Activated CD4-positive, alpha-beta T cell treated with anti-CD3 and anti-CD28 coated beads for 36 hours (primary cell): Measurements from ENCODE around the gene USP8. TPM values are rescaled to one million over a fixed set of nuclear protein-coding genes. Genes with fewer than 3 reads are reported as not detected.

Source experiments
- ATAC-seq: fragments of 200-7000 bp; cut with Tn5 transposase; one replicate; pipeline ENCODE4 v1.10.0; 2021; ENCODE audit warnings: mild to moderate bottlenecking, moderate library complexity
- CTCF ChIA-PET: fragments of 350-600 bp; sonication (Branson Sonifier 250); formaldehyde crosslinking; loops from one replicate; lab custom pipeline; 2021; ENCODE audit warnings: antibody characterized with exemption; lab: Charles Lee
- POLR2A ChIA-PET: fragments of 350-600 bp; sonication (Branson Sonifier 250); formaldehyde crosslinking; loops from one replicate; lab custom pipeline; 2021; ENCODE audit warnings: antibody characterized with exemption, inconsistent platforms; lab: Charles Lee
- DNase-seq: peaks from one replicate; pipeline ENCODE4 v3.0.0-alpha.2; 2020
- H3K27ac Mint-ChIP-seq: one replicate; pipeline ENCODE4 v1.8.0; 2021; ENCODE audit warnings: mixed read lengths
- H3K27me3 Mint-ChIP-seq: one replicate; pipeline ENCODE4 v1.8.0; 2021; ENCODE audit warnings: mixed read lengths
- H3K36me3 Mint-ChIP-seq: one replicate; pipeline ENCODE4 v1.8.0; 2021; ENCODE audit warnings: low read depth, mixed read lengths
- H3K4me1 Mint-ChIP-seq: one replicate; pipeline ENCODE4 v1.8.0; 2021; ENCODE audit warnings: mixed read lengths
- H3K4me3 Mint-ChIP-seq: one replicate; pipeline ENCODE4 v1.8.0; 2021; ENCODE audit warnings: mild to moderate bottlenecking, moderate library complexity, mixed read lengths
- H3K9me3 Mint-ChIP-seq: one replicate; pipeline ENCODE4 v1.8.0; 2021; ENCODE audit warnings: low read depth, mixed read lengths
- intact Hi-C, 2 experiments: fragments of 100-400 bp; cut with DNase I in 1 of 2; cut with micrococcal nuclease in 1 of 2; formaldehyde crosslinking; loops; one replicate each; pipeline versions ENCODE4 v1.14.2 to v1.15.1; 2022 to 2024; cut with DNase I, micrococcal nuclease
- total RNA-seq, 2 experiments: library from RNA; stranded (reverse); gene quantifications; one replicate each; pipeline ENCODE4 v1.2.3, GENCODE V29; 2021

Gene USP8
- total RNA-seq, 2 experiments from 2014 or later = 39.8 to 45.3 TPM

DNA sequence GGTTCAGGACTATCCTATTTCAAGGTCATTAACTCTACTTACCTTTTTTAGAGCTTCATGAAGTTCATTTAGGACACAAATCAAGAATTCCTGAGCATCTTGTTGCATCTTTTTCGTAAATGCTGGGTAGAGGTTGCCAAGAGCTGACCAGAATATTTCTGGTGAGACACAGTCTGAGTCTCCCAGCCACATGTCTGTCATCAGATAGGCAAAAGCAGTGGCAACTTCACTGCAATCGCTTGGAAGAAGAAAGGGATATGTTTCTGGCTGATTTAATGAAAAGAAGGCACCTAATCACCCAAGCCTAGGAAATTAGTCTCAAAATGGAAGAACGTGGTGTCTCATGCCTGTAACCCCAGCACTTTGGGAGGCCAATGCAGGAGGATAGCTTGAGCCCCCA lies 119.4 kb downstream of the USP8 start:
- H3K4me3 Mint-ChIP-seq = no peak overlapping the region
- intact Hi-C loops = no loop called here
- no peak for DNase-seq
- no peaks in the 10 kb centered on the region for H3K36me3 Mint-ChIP-seq
- ATAC-seq = no peak
- H3K4me1 Mint-ChIP-seq = no peaks in the 10 kb centered on the region
- no peak overlapping the region for H3K27ac Mint-ChIP-seq
- no peaks in the 10 kb centered on the region for H3K9me3 Mint-ChIP-seq
- peaks cover 8% of the 10 kb centered on the region for H3K27me3 Mint-ChIP-seq
- POLR2A ChIA-PET = no interaction called here
- CTCF ChIA-PET = interaction anchor here (0.9 to 1.1 kb wide), 3 partner anchors 35 to 342 kb away, joined by 3 read pairs; no protein-coding TSS in a partner anchor

DNA sequence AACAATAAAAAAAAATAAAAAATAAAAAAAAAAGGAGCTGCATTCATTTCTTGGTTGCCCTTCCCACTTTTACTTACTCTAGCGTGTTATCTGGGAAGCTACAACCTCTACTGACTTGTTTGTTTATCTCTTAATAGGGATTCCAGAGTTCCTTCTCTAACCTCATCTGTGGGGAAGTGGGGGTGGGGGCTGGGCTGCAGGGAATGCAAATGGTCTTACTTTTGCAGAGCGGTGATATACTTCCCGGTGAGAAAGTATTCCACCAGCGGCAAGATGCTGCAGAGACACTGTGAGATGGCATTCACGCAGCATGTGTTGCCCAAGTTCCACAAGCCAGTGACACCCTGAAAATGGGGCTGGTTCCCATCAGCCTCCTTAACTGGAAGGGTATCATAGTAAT lies 120.2 kb downstream of the USP8 start:
- no peak for DNase-seq
- no peak for ATAC-seq
- CTCF ChIA-PET = interaction anchor here (0.7 to 1.0 kb wide), 3 partner anchors 19 to 200 kb away, joined by 3 read pairs; no protein-coding TSS in a partner anchor
- POLR2A ChIA-PET = no interaction called here
- H3K4me3 Mint-ChIP-seq = no peak overlapping the region
- intact Hi-C loops = no loop called here
- no peaks in the 10 kb centered on the region for H3K36me3 Mint-ChIP-seq
- peaks cover 8% of the 10 kb centered on the region for H3K27me3 Mint-ChIP-seq
- H3K9me3 Mint-ChIP-seq = no peaks in the 10 kb centered on the region
- no peak overlapping the region for H3K27ac Mint-ChIP-seq
- H3K4me1 Mint-ChIP-seq = no peaks in the 10 kb centered on the region

DNA sequence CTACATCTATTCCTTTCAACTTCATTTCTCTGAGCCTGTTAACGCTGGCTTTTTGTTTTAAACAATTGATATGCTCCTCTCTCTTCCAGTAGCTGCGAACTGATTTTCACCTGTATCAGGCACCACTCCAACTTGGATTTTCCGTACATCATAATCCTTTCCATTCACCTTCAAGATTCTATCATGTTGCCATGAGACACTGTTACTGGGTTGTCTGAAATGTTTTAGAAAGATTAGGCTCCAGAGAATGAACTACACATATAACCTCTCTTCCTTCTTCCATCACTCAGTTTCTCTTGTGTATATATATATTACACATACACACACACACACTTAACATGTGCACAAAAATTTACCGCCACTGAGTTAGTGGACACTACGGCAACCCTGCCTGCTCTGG lies 122.4 kb downstream of the USP8 start, which contains the start of gene USP50:
TSS of gene USP50 (minus strand) at position 101 of the 400 bp plus-strand sequence. CDS start 141 bp downstream, outside the sequence.
- ChIA-PET CTCF (no interaction called here), POLR2A (no interaction called here)
- H3K27ac Mint-ChIP-seq = no peak within 1 kb of the TSS

DNA sequence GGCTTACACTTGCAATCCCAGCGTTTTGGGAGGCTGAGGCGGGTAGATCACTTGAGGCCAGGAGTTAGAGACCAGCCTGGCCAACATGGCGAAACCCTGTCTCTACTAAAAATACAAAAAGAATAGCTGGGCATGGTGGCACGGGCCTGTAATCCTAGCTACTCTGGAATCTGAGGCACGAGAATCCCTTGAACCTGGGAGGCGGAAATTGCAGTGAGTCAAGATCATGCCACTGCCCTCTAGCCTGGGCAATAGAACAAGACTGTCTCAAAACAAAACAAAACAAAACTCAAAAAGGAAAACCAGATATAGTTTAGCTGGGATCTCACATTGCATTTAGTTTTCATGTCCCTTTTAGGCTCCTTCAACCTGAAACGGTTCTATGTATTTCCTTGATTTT lies 125.1 kb downstream of the USP8 start:
- Mint-ChIP-seq H3K36me3 (no peaks in the 10 kb centered on the region), H3K9me3 (peaks cover 1% of the 10 kb centered on the region), H3K4me3 (no peak overlapping the region), H3K27me3 (peaks cover 4% of the 10 kb centered on the region), H3K27ac (no peak overlapping the region), H3K4me1 (peaks cover 2% of the 10 kb centered on the region)
- intact Hi-C loops = no loop called here
- DNase-seq (no peak), ATAC-seq (no peak)
- ChIA-PET CTCF (no interaction called here), POLR2A (no interaction called here)

More for the DNA sequence above, 122.4 kb downstream of the USP8 start, which contains the start of gene USP50:
- Mint-ChIP-seq H3K36me3 (no peaks in the 10 kb centered on the region), H3K9me3 (no peaks in the 10 kb centered on the region), H3K4me1 (no peaks in the 10 kb centered on the region), H3K4me3 (no peak within 1 kb of the TSS), H3K27me3 (peaks cover 8% of the 10 kb centered on the region)
- no peak for ATAC-seq
- no peak for DNase-seq
- intact Hi-C loops = no loop called here

DNA sequence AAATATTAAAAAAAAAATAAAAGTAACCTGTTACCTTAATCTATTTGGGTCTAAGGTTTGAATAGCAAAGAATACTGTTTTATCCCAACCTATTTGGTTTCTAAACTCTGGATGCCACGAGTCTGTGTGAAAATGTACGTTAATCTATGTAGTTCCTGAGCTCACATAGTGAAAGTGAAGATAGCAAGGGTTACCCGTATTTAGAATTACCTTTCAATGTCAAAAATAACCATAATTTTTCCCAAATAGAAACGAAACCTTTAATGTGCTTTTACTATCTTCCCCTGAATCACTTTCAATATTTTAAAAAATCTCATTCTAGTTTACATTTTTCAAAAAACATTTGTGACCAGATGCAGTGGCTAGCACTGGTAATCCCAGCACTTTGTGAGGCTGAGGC lies 128.0 kb downstream of the USP8 start:
- no peak overlapping the region for H3K4me3 Mint-ChIP-seq
- H3K27me3 Mint-ChIP-seq = no peaks in the 10 kb centered on the region
- peaks cover 12% of the 10 kb centered on the region for H3K4me1 Mint-ChIP-seq
- ATAC-seq = no peak
- H3K9me3 Mint-ChIP-seq = peaks cover 1% of the 10 kb centered on the region
- no peak overlapping the region for H3K27ac Mint-ChIP-seq
- DNase-seq = no peak
- ChIA-PET POLR2A (no interaction called here), CTCF (no interaction called here)
- intact Hi-C loops = no loop called here
- H3K36me3 Mint-ChIP-seq = peaks cover 4% of the 10 kb centered on the region

DNA sequence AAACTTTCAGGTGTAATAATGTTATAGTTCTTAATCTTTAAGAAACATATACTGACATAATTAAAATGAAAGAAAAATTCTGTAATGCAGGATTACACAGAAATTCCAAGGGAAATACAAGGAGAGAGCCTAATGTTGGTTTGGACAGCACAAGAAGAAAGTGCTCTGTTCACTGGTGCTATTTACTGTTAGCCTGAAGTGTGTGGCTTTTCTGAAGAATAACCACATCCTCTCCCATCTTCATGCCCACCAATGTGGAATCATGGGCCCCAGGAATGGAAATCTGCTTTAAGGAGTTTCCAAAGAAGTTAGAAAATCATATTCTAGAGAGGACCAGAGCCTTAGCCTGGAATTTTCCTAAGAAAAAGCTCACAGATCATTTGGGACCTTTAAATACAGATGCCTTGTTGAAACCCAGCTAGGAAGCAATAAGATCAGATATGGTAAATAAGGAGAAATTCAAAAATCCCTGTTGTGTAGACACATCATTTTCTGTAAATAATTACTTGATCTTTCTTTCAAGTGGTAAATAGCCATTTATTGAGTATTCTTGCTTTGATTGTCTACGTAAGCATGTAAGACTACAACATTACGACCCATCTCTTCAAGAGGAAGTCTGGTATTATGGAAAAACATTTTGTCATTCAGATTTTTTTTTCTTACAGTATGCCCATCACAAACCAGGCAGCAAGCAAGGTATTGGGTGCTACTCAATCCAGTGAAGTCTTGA lies 132.6 kb downstream of the USP8 start:
- Mint-ChIP-seq H3K36me3 (peaks cover 16% of the 10 kb centered on the region), H3K4me3 (no peak overlapping the region), H3K27ac (peak overlapping the region; percentile 65), H3K4me1 (peaks cover 19% of the 10 kb centered on the region), H3K9me3 (peaks cover 1% of the 10 kb centered on the region), H3K27me3 (no peaks in the 10 kb centered on the region)
- CTCF ChIA-PET = no interaction called here
- DNase-seq (no peak), ATAC-seq (no peak)
- intact Hi-C loops = loop anchor here in 1 of 2 experiments (5.0 kb wide), 1 partner anchor 330 kb away; no protein-coding TSS in a partner anchor
- POLR2A ChIA-PET = interaction anchor here (0.7 kb wide), 1 partner anchor 110 kb away, joined by 3 read pairs; no protein-coding TSS in a partner anchor

DNA sequence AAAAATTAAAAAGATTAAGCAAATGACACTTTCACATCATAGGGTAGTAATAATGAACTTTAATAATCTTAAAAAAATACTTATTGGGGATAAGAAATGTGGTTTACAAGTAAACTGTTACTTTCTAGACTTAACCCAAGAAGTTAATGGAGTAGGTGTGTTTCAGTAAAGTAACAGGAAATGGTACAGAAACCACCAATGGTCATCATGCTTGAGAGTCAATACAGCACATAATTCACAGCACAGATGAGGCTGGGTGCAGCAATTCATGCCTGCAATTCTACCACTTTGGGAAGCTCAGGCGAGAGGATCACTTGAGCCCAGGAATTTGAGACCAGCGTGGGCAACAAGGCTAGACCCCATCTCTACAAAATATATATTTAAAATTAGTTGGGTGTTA lies 133.8 kb downstream of the USP8 start:
- Mint-ChIP-seq H3K9me3 (peaks cover 1% of the 10 kb centered on the region), H3K4me3 (no peak overlapping the region), H3K36me3 (peaks cover 25% of the 10 kb centered on the region), H3K4me1 (peaks cover 24% of the 10 kb centered on the region), H3K27me3 (no peaks in the 10 kb centered on the region), H3K27ac (no peak overlapping the region)
- CTCF ChIA-PET = interaction anchor here (0.6 to 0.8 kb wide), 2 partner anchors 46 to 90 kb away, joined by 3 read pairs; no protein-coding TSS in a partner anchor
- intact Hi-C loops = loop anchor here in 1 of 2 experiments (5.0 kb wide), 1 partner anchor 329 kb away; no protein-coding TSS in a partner anchor
- POLR2A ChIA-PET = no interaction called here
- ATAC-seq (no peak), DNase-seq (no peak)

DNA sequence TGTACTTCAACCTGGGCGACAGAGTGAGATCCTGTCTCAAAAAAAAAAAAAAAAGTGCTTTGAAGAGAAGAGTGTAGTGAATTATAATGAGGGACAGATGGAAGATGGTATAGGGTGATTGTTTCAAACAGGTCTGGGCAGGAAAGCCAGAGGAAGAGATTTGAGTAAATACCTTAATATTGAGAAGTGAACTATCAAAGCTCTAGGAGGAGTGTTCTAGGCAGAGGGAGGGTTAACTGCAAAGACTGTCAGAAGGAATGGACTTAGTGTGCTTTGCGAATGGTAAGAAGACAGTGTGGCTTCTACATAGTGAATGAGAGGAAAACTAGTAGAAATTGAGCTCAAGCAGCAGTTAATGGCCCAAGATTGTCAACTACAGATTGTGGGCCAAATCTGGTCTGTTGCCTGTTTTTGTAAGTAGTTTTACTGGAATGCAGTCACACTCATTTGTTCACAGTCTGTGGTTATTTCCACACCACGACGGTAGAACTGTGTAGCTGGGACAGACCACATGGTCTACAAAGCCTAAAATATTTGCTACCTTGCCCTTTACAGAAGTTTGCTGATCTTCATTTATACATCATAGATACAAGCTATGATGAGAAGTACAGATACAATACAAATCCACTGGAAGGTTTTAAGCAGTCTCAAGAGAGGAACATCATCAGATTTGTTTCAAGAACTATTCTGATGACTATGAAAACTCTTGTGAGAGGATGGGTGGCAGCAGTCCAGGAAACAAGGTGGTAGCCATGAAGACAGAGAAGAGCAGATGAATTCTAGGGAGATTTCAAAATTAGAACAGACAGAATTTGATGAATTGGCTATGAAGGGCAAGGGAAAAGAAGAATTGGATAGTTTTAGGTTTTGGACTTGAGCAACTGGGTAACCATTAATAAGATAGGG lies 138.8 kb downstream of the USP8 start:
- no peak overlapping the region for H3K4me3 Mint-ChIP-seq
- DNase-seq (peak; percentile 34), ATAC-seq (peak; percentile 75)
- intact Hi-C loops = loop anchor here (5.0 to 10.0 kb wide), 3 partner anchors 208 to 344 kb away; partner anchors contain the start of genes AP4E1 (in 1 of the 2) and GABPB1 (in 1 of the 2)
- peak overlapping the region; percentile 79 for H3K27ac Mint-ChIP-seq
- H3K4me1 Mint-ChIP-seq = peaks cover 16% of the 10 kb centered on the region
- POLR2A ChIA-PET = interaction anchor here (0.6 to 0.7 kb wide), 3 partner anchors 75 to 326 kb away, joined by 3 to 9 read pairs (median 4); a partner anchor contains a TSS
- peaks cover 30% of the 10 kb centered on the region for H3K36me3 Mint-ChIP-seq
- no peaks in the 10 kb centered on the region for H3K9me3 Mint-ChIP-seq
- CTCF ChIA-PET = interaction anchor here (0.6 to 0.9 kb wide), 2 partner anchors 14 to 325 kb away, joined by 3 read pairs; no protein-coding TSS in a partner anchor
- H3K27me3 Mint-ChIP-seq = no peaks in the 10 kb centered on the region

DNA sequence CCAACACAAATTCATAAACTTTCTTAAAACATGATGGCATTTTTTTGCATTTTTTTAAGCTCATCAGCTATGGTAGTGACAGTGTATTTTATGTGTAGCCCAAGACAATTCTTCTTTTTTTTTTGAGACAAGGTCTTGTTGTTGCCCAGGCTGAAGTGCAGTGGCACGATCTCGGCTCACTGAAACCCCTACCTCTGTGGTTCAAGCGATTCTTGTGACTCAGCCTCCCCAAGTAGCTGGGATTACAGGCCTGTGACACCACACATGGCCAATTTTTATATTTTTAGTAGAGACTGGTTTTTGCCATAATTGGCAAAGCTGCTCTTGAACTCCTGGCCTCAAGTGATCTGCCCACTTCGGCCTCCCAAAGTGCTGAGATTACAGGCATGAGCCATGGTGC lies 139.6 kb downstream of the USP8 start:
- ATAC-seq (no peak), DNase-seq (no peak)
- Mint-ChIP-seq H3K27me3 (no peaks in the 10 kb centered on the region), H3K27ac (peak overlapping the region; percentile 79), H3K4me3 (no peak overlapping the region), H3K36me3 (peaks cover 35% of the 10 kb centered on the region), H3K9me3 (no peaks in the 10 kb centered on the region), H3K4me1 (peaks cover 14% of the 10 kb centered on the region)
- ChIA-PET CTCF (interaction anchor here (0.6 to 1.4 kb wide), 3 partner anchors 11 to 324 kb away, joined by 3 to 4 read pairs (median 3); no protein-coding TSS in a partner anchor), POLR2A (interaction anchor here (0.6 kb wide), 1 partner anchor 122 kb away, joined by 3 read pairs; a partner anchor contains a TSS)
- intact Hi-C loops = loop anchor here (5.0 to 10.0 kb wide), 3 partner anchors 209 to 344 kb away; partner anchors contain the start of genes AP4E1 (in 1 of the 2) and GABPB1 (in 1 of the 2)
